HG02588 (cell line): Measurements from ENCODE around the gene CUEDC2.

Source experiments
- ATAC-seq: cut with Tn5 transposase; IDR thresholded peaks from one replicate; pipeline ENCODE4 v1.9.1; 2021; ENCODE audit warnings: mild to moderate bottlenecking, moderate library complexity; ENCODE audit not compliant: unreplicated experiment

The CUEDC2 gene, protein sequence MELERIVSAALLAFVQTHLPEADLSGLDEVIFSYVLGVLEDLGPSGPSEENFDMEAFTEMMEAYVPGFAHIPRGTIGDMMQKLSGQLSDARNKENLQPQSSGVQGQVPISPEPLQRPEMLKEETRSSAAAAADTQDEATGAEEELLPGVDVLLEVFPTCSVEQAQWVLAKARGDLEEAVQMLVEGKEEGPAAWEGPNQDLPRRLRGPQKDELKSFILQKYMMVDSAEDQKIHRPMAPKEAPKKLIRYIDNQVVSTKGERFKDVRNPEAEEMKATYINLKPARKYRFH

GRCh38 chr10:102432162-102432950, at the start of gene CUEDC2:
TSS of gene CUEDC2 (minus strand) at chr10:102432574. CDS start at chr10:102425188, 7,386 bp downstream.
- ATAC-seq, result peak; percentile 85

- no peak for ATAC-seq
These were observed 48.0 kb upstream of the CUEDC2 start for GRCh38 chr10:102480396-102480795.

DNA sequence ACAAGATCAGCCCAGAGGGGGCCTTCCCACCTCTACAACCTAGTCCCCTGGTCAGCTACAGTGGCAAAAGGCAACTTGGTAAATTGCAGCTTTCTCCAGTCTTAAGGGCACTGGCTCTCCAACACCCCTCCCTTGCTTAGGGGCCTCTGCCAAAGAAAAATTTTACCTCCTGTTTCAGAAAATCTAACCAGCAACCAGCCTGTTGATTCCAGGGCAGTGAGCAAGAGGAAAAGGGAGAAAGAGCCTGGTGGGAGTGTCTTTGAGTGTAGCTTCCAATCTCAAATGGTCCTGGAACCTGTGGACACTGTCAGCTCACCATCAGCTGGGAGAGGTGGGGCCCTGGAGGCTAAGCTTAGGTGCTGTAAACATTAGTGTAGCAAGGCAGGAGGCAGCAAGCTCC, 47.3 kb upstream of the CUEDC2 start:
- ATAC-seq, result no peak

DNA sequence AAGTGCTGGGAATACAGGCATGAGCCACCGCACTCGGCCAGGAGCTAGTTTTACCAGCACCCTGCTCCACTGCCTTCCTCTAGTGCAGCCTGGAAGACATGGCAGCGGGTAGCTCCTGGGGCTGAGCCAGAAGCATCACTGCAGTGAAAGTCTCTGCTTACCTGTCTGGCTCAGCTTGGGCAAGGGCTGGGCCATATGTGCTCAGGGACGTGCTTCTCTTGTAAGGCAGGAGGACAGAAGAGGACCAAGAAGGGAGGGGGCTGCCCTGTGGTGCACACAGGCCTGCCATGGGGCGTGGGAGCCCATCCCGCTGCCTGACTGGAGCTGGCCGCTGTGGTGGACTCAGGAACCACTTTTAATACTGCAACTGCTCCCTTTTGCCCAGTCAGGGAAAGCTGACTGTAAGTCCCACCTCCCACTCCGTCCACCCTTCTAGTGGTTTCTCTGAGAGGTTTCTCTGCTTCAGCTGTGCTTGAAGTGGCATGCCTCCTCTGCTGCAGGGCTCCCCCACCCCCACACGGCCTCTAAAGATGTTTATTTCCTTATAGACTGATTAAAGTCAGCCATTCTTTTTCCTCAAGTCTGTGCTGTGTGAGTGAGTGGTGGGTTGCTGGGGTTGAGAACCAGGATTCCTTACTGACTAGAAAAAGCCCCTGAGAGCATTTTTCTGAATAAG, 44.2 kb upstream of the CUEDC2 start:
- no peak for ATAC-seq

- ATAC-seq, result no peak
These were observed 43.2 kb upstream of the CUEDC2 start for GRCh38 chr10:102475451-102476040.

DNA sequence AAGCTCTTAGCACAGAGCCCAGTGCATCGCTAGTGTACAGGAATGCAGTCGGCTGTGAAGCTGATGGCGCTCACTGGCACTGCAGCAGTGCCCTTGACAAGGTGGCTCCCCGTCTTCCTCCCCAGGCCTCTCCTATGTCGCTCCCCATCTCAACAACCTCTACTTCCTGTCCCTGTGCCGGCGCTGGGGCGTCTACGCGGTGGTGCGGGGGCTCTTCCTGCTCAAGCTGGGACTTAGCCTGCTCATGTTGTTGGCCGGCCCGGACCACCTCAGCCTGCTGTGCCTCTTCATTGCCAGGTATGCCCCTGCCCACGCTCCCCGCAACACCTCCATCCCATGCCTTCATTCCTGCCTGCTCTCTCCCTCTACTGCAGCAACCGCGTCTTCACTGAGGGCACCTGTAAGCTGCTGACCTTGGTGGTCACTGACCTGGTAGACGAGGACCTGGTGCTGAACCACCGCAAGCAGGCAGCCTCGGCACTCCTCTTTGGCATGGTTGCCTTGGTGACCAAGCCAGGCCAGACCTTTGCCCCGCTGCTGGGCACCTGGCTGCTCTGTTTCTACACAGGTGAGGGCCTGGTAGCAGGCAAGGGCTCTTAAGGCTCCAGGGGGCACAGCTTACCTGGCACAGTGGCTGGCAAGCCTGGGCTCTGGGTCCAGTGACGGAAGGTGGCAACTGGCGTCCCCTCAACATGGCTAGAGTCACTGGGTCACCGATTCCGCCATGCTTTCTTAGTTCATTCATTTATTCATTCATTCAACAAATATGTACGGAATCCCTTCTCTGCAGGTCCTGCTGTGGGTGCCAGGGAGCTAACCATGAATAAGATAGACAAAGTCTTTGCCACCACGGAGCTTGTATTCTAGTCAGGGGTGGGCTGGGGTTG, 41.3 kb upstream of the CUEDC2 start:
- no peak for ATAC-seq

GRCh38 chr10:102470579-102471546, 38.5 kb upstream of the CUEDC2 start:
- ATAC-seq, result no peak

- no peak for ATAC-seq
These were observed 36.3 kb upstream of the CUEDC2 start for GRCh38 chr10:102468683-102469082.

- ATAC-seq, result no peak
These were observed 35.6 kb upstream of the CUEDC2 start for GRCh38 chr10:102467971-102468438.

DNA sequence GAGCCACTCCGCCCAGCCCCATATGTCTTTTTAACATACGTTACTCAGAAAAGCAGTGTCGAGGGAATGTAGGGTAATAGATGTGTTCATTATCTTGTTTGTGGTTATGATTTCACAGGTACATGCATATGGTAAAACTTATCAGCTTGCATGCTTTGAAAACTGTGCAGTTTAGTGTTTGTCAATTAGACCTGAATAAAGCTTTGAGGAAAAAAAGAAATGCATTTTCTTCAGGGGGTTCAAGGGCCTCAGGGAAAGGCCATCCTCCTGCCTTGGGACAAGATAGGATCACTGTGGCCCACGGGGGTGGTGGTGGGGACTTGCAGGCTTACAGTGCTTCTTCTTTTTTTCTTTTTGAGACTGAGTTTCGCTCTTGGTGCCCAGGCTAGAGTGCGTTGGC, 34.9 kb upstream of the CUEDC2 start:
- ATAC-seq, result no peak

DNA sequence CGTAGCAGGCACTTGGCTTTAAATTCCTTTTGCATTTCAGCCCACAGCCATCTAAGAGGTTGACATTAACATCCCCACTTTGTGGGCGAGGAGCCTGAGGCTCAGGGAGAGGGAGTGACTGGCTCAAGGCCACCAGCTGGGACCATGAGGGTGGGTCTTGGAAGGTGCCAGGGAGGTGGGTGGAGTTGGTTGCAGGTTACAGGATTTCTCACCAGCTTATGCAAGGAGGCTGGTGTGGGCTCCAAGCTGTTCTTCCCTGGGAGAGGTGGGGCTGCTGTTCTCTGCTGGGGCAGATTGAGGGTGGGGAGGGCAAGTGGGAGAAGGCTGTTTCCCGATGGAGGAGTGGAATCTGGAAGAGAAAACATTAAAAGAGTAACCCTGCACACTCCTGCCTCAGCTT, 33.1 kb upstream of the CUEDC2 start:
- no peak for ATAC-seq

- no peak for ATAC-seq
These were observed 31.6 kb upstream of the CUEDC2 start for GRCh38 chr10:102463983-102464382.

DNA sequence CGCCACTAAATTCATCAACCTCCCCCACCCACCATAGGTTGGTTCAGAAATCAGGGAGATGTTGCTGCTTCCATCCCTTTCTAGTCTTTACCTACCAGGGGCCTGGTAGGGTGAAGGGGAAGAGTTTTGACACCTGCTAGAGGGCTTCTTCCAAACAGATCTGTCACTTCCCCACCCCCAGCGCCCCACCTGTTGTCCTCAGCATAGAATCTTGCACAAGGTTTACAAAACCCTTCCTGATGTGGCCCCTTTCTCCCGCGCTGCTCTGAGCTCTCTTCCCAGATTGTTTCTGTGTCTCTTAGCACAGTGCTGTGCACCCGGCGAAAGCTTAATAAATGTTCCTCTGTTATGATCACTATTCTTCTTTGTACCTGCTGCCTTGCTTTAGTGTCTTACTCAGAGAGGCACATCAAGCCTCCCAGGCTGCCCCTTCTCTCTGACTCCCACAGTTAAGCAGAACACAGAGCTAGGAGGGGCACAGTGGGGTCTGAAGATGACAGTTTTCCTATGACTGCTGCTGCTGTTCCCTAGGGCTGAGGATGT, 30.2 kb upstream of the CUEDC2 start:
- no peak for ATAC-seq

DNA sequence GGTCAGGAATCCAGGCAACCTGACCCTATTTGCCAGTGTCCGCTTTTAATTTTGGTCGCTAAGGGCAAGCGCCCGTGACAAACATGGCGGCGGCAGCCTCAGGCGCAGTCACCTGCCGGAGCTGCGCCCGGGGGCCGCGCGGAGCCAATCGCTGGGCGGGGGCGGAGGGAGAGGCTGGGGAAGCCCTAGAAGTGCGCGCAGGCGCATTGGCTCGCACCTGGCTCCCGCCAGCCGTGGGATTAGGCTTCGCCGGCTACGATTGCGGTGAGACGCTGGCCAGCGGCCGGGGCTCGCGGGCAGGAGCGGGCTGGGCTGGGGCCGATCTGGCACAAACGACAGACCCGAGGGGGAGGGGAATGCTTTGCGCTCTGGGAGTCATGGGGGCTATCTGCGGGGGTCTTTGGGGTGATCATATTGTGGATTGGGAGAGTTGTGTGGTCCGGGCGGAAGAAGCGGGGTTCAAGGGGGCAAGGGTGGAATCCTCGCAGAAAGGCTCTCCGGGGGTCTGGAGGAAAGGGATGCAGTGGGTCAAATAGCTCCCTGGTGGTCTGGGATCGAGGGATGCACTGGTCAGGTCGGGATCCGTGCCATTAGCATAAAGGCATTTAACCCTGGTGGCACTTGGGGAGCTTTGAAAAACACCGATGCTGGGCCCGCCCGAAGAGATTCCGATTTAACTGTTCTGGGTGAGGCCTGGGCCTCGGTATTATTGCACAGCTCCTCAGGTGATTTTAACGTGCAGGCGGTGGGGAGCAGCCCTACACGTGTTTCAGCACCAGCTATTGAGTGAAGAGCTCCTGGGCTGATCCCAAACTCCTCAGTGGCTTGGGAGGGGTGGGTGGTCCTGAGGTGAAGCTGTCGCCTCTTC, 29.0 kb upstream of the CUEDC2 start:
- ATAC-seq, result peak; percentile 89

GRCh38 chr10:102460836-102461186, 28.4 kb upstream of the CUEDC2 start:
- peak; percentile 23 for ATAC-seq

DNA sequence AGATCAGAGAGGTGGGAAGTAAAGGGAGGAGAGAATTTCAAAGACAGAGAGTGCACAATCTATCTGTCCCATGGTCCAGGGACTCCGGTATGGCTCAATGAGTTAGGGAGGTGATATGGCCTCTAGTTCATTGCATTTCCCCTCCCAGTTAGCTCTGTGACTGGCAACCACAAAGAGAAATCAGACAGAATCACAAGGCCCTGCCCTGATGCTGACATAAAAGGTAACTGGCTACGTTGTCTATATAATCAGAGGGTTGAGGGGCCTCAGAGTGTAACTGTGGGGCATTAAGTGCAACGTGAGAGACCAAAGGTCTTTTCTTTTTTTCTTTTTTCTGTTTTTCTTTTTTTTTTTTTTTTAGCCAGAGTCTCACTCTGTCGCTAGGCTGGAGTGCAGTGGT, 26.3 kb upstream of the CUEDC2 start:
- ATAC-seq, result no peak

DNA sequence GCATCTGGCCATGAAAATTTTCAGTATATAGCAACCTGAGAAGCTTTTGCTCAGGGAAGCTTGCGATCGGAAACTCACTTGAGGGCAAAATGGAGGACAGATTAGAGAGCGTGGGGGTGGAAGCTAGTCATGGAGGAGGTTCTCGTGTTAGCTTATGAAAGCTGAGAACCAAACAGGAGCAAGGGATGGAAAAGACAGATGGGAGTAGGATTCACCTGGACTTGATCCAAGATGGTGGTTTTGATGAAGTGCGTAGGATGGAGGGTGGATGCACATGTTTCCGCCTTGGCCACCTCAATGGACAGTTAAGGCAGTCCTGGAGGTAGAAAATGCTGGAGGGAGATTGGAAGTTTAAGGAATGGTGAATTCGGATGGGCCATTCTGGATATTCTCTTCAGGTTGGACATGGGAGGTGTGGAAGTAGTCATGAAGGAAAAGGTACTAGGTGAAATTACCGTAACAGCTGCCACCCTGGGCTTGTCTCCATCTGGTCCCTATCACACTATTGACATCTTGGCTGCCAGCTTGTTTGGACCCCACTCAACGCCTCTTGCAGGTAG, 25.3 kb upstream of the CUEDC2 start:
- ATAC-seq, result no peak
